ENCODE measurements around the gene CLDN15.
"Not testable (repeated sequence)": the region's sequence is repeated elsewhere in the genome, so short reads cannot be mapped to it uniquely, and the experiment has no call there.

The CLDN15 gene

DNA sequence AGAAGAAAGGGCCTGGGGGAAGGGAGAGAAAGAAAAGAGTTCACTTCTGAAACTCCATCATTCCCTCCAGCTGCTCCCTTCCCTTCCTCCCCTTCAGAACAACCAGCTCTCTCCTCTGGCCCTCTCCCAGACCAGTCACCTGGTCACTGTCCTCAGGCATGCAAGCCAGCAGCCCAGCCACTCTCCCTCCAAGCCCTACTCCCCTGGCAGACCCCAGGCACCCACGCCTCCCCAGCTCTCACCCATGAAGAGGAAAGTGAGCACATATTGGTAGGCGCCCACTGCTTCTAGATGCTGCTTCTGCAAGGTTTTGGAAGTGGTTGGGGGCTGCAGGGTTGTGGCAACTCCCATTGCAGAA lies 37.1 kb downstream of the CLDN15 start:
- DNase-seq (ENCODE audit: extremely low read depth in 1 of 2, low read depth in 1 of 2): no peak

DNA sequence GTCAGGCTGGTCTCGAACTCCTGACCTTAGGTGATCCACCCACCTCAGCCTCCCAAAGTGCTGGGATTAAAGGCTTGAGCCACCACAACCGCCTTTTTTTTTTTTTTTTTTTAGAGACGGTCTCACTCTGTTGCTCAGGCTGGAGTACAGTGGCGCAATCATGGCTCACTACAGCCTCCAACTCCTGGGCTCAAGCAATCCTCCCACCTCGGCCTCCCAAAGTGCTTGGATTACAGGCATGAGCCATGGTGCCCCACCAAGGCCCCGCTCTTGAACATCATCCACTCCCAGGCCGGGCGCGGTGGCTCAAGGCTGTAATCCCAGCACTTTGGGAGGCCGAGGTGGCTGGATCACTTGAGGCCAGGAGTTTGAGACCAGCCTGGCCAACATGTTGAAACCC lies 38.1 kb downstream of the CLDN15 start:
- DNase-seq (ENCODE audit: extremely low read depth in 1 of 2, low read depth in 1 of 2): not testable (repeated sequence)

DNA sequence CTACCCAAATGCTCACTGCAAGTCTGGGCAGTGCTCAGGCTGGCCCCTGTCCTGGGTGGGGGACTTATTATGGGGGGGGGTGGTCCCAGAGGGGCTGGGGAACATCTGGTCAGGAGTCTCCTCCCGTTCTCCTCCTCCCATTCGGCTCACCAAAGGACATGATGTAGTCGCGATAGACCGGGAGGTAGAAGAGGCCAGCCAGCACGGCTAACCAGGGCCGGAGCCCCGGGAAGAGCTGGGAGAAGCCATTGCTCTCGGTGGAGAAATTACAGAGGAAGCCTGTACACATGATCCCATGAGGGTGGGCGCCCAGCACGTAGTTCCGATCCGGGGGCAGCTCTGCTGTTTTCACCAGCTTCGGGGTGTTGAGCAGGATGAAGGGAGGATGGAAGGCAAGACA lies 39.1 kb downstream of the CLDN15 start:
- no peak for DNase-seq (ENCODE audit: extremely low read depth in 1 of 2, low read depth in 1 of 2)

DNA sequence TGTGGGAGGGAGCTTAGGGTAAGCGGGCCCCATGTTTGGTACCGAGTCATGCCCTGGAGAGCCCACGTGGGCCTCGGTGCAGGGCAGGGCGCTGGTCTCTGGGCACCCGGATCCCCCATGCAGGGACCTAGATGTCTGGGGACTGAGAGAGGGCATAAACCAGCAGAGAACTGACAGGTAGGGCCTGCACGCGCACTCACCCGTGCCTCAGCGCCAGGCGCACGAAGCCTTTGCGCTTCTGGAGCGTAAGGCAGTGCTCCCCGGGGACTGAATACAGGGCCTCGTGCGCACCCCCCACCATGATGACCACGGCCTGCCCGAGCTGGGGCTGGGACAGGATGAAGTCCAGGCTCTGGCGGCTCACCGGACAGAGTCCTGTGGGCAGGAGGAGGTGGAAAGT lies 39.6 kb downstream of the CLDN15 start:
- DNase-seq (ENCODE audit: extremely low read depth in 1 of 2, low read depth in 1 of 2): no peak

- DNase-seq (ENCODE audit: extremely low read depth in 1 of 2, low read depth in 1 of 2): no peak
Measured at GRCh38 chr7:101195884-101196283, 41.7 kb downstream of the CLDN15 start.

DNA sequence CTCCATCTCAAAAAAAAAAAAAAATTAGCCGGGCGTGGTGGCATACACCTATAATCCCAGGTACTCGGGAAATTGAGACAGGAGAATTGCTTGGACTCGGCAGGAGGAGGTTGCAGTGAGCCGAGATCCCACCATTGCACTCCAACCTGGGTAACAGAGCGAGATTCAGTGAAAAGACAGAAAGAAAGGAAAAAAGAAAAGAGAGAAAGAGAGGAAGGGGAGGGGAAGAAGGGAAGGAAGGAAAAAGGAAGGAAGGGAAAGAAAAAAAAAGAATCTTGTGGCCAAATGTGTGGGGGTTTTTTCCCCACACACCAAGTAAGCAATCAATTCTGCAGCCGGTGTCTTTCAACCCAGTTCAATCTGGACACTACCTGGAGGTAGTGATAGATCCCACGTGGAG lies 48.5 kb downstream of the CLDN15 start:
- DNase-seq (ENCODE audit: extremely low read depth in 1 of 2, low read depth in 1 of 2): no peak

DNA sequence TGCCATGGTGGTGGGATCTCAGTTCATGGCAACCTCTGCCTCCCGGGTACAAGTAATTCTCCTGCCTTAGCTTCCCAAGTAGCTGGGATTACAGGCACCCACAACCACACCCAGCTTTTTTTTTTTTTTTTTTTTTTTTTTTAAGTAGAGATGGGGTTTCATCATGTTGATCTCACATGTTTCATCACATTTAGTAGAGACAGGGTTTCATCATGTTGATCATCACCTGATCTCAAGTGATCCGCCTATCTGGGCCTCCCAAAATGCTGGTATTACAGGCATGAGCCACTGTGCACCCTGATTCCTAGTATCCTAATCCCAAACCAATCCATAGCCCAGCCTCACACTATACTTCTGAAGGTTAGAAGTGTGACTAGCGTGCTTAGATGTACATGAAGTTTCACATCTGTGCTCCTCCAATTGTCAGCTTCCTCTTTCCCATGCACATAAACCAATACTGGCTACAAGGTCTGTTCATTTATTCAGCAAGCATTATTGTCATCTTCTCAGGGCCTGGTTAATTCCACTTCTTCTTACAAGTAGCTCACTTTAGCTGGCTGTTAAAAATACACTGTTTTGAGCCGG lies 50.7 kb downstream of the CLDN15 start:
- DNase-seq (ENCODE audit: extremely low read depth in 1 of 2, low read depth in 1 of 2): no peak

GRCh38 chr7:101186194-101186593 lies 51.4 kb downstream of the CLDN15 start:
- DNase-seq (ENCODE audit: extremely low read depth in 1 of 2, low read depth in 1 of 2): no peak

- no peak for DNase-seq (ENCODE audit: extremely low read depth in 1 of 2, low read depth in 1 of 2)
Measured at GRCh38 chr7:101185258-101185839, 52.3 kb downstream of the CLDN15 start.
